HCT116 (cell line): ENCODE measurements around the gene LRRC74A. TPM values are rescaled to one million over a fixed set of nuclear protein-coding genes. Genes with fewer than 3 reads are reported as not detected.

ENCODE experiments used
- ATAC-seq: fragments of 200-7000 bp; cut with Tn5 transposase; 2 replicates; pipeline ENCODE4 v1.9.1; 2020; ENCODE audit warnings: mild to moderate bottlenecking, moderate library complexity
- BruUV-seq: library from RNA; stranded (reverse); fragments of 400-500 nt; replicated peaks from 2 replicates; lab custom pipeline; 2021; lab: Mats Ljungman, UMichigan
- CTCF ChIA-PET: fragments of 300-600 bp; sonication (Branson Sonifier 250); formaldehyde crosslinking; loops from one replicate; lab custom pipeline; 2021; ENCODE audit warnings: antibody characterized with exemption; lab: Charles Lee
- POLR2A ChIA-PET: fragments of 300-600, 350-600 bp; sonication (Branson Sonifier 250); formaldehyde crosslinking; loops from one replicate; lab custom pipeline; 2021; ENCODE audit warnings: antibody characterized with exemption; lab: Charles Lee
- RAD21 ChIA-PET, 2 experiments: fragments of 300-600 bp; sonication (Branson Sonifier 250); formaldehyde crosslinking; loops; one replicate each; lab custom pipeline; 2023; ENCODE audit warnings: low total read pairs in 2 of 2; ENCODE audit not compliant: uncharacterized antibody in 2 of 2, unreplicated experiment in 2 of 2, low non-redundant PET in 1 of 2; lab: Charles Lee
- DNase-seq: peaks from one replicate; pipeline ENCODE4 v3.0.0-alpha.2; 2010; ENCODE audit warnings: low read depth, low spot score
- H2AFZ ChIP-seq: fragments of 200-600 bp; shearing (Covaris generic), sonication (generic); 2 replicates; pipeline ENCODE4 v1.6.1; 2017; ENCODE audit warnings: low read depth, mixed run types, mixed read lengths, antibody characterized with exemption, low read length; ENCODE audit not compliant: poor library complexity, severe bottlenecking
- H3K27ac ChIP-seq: 2 replicates; pipeline ENCODE4 v1.5.1; 2012; ENCODE audit warnings: low read depth, low read length
- H3K27me3 ChIP-seq: fragments of 200-600 bp; sonication (generic); 2 replicates; pipeline ENCODE4 v1.6.1; 2016; ENCODE audit warnings: mixed run types, low read length, mixed read lengths; ENCODE audit not compliant: insufficient read depth
- H3K36me3 ChIP-seq, 2 experiments: fragments of 200-500 bp in 1 of 2; fragments of 200-600 bp in 1 of 2; sonication (Bioruptor generic) in 1 of 2; sonication (generic) in 1 of 2; 2 replicates each; pipeline versions ENCODE4 v1.5.1 to v1.6.1; 2014 to 2016; ENCODE audit warnings: low read length in 2 of 2, inconsistent platforms in 1 of 2, mixed read lengths in 1 of 2, mixed run types in 1 of 2; ENCODE audit not compliant: insufficient read depth in 2 of 2, control insufficient read depth in 1 of 2
- H3K4me1 ChIP-seq, 2 experiments: fragments of 200-600 bp in 1 of 2; sonication (generic) in 1 of 2; 2 replicates each; pipeline versions ENCODE4 v1.5.1 to v1.6.1; 2012 to 2017; ENCODE audit warnings: low read length in 2 of 2, inconsistent platforms in 1 of 2, mild to moderate bottlenecking in 1 of 2, mixed read lengths in 1 of 2, mixed run types in 1 of 2, moderate library complexity in 1 of 2; ENCODE audit not compliant: insufficient read depth in 2 of 2, control insufficient read depth in 1 of 2
- H3K4me2 ChIP-seq: fragments of 200-600 bp; sonication (generic); 2 replicates; pipeline ENCODE4 v1.6.1; 2017; ENCODE audit warnings: mixed run types, low read length, mixed read lengths
- H3K4me3 ChIP-seq, 2 experiments: fragments of 200-600 bp in 1 of 2; sonication (generic) in 1 of 2; replicated peaks in 1 of 2; 2 replicates each; pipeline ENCODE4 v1.5.1; 2011 to 2016; ENCODE audit warnings: low read length in 2 of 2, control low read depth in 1 of 2, low read depth in 1 of 2, mild to moderate bottlenecking in 1 of 2, mixed read lengths in 1 of 2, mixed run types in 1 of 2
- H3K79me2 ChIP-seq: fragments of 200-600 bp; sonication (generic); 2 replicates; pipeline ENCODE4 v1.6.1; 2017; ENCODE audit warnings: mild to moderate bottlenecking, mixed run types, low read length, moderate library complexity, mixed read lengths; ENCODE audit not compliant: insufficient read depth
- H3K9ac ChIP-seq: fragments of 200-600 bp; sonication (generic); 2 replicates; pipeline ENCODE4 v1.6.1; 2016; ENCODE audit warnings: low read length, mixed read lengths
- H3K9me2 ChIP-seq: fragments of 200-600 bp; sonication (generic), shearing (Covaris generic); 2 replicates; pipeline ENCODE4 v1.6.1; 2017; ENCODE audit warnings: mixed run types, mild to moderate bottlenecking, moderate library complexity; ENCODE audit not compliant: insufficient read depth
- H3K9me3 ChIP-seq, 2 experiments: fragments of 200-500 bp in 1 of 2; fragments of 200-600 bp in 1 of 2; sonication (Bioruptor generic) in 1 of 2; sonication (generic) in 1 of 2; 2 replicates each; pipeline ENCODE4 v1.6.1; 2014 to 2017; ENCODE audit warnings: low read length in 2 of 2, mixed read lengths in 2 of 2, inconsistent platforms in 1 of 2, low read depth in 1 of 2, mild to moderate bottlenecking in 1 of 2, mixed run types in 1 of 2, moderate library complexity in 1 of 2; ENCODE audit not compliant: control insufficient read depth in 1 of 2, insufficient read depth in 1 of 2
- H4K20me1 ChIP-seq: fragments of 200-600 bp; sonication (generic), shearing (Covaris generic); 2 replicates; pipeline ENCODE4 v1.6.1; 2017; ENCODE audit warnings: mixed run types, mild to moderate bottlenecking, moderate library complexity; ENCODE audit not compliant: insufficient read depth
- CEBPB ChIP-seq: IDR thresholded peaks from 2 replicates; pipeline ENCODE4 v1.6.1; 2012; ENCODE audit warnings: low read depth
- EGR1 ChIP-seq: IDR thresholded peaks from 2 replicates; pipeline ENCODE4 v1.6.1; 2012; ENCODE audit warnings: low read depth
- EZH2 ChIP-seq: fragments of 200-600 bp; sonication (generic); IDR thresholded peaks from 2 replicates; pipeline ENCODE4 v1.6.1; 2017; ENCODE audit warnings: antibody characterized with exemption, mixed run types
- JUND ChIP-seq: IDR thresholded peaks from 2 replicates; pipeline ENCODE4 v1.6.1; 2012
- POLR2A ChIP-seq: IDR thresholded peaks from 2 replicates; pipeline ENCODE4 v1.7.0; 2011; ENCODE audit warnings: borderline replicate concordance; ENCODE audit not compliant: insufficient read depth, insufficient read length; ENCODE audit errors: extremely low read depth
- SIN3A ChIP-seq: IDR thresholded peaks from 2 replicates; pipeline ENCODE4 v1.6.1; 2012; ENCODE audit warnings: low read depth
- SP1 ChIP-seq: IDR thresholded peaks from 2 replicates; pipeline ENCODE4 v1.6.1; 2012; ENCODE audit warnings: low read depth
- TCF7L2 ChIP-seq: IDR thresholded peaks from 2 replicates; pipeline ENCODE4 v1.7.0; 2011; ENCODE audit warnings: borderline replicate concordance, inconsistent platforms; ENCODE audit not compliant: insufficient read depth, insufficient read length; ENCODE audit errors: extremely low read depth
- YY1 ChIP-seq: IDR thresholded peaks from 2 replicates; pipeline ENCODE4 v1.6.1; 2011; ENCODE audit warnings: low read length, low read depth, moderate library complexity, mild to moderate bottlenecking; ENCODE audit not compliant: insufficient replicate concordance; ENCODE audit errors: extremely low read depth
- intact Hi-C: fragments of 100-400 bp; cut with micrococcal nuclease; formaldehyde crosslinking; loops from 2 replicates; pipeline ENCODE4 v1.10.0; 2022
- total RNA-seq: library from RNA; stranded (reverse); gene quantifications from one replicate; pipeline ENCODE4 v1.2.1, GENCODE V29; 2021; ENCODE audit not compliant: unreplicated experiment
- TF ChIP-seq, protein P1 (sequence below): IDR thresholded peaks from 2 replicates; pipeline ENCODE4 v1.6.1; 2012
- TF ChIP-seq, protein P2 (sequence below): IDR thresholded peaks from 2 replicates; pipeline ENCODE4 v1.6.1; 2011; ENCODE audit warnings: mild to moderate bottlenecking, low read length, moderate library complexity; ENCODE audit not compliant: insufficient replicate concordance; ENCODE audit errors: extremely low read depth
- TF ChIP-seq, protein P3 (sequence below): IDR thresholded peaks from 2 replicates; pipeline ENCODE4 v1.6.1; 2012

LRRC74A gene
- total RNA-seq, 1 experiment from 2014 or later: not detected

DNA sequence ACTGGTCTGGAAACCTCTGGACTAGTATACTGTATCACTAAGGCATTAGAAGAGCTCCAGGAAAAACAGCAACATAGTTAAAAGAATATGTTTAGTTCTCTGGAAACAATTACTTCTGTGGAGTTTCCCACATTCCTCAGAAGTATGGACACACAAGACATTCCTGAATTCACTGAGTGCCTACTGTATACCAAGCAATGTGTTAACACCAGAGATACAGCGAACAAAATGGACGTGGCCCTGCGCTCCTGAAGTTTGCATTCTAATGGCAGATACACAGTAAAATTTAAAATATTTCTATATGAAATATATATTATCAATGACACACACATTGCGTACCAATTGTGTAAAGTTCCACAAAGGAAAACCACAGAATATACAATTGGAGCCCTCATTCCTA, 14.6 kb upstream of the LRRC74A start:
- Histone ChIP-seq H3K36me3 (peaks cover 11 to 17% of the 10 kb centered on the region in 2 experiments; a peak in 2 of 4 replicates), H2AFZ (no peak overlapping the region), H3K9me3 (no peaks in the 10 kb centered on the region), H3K4me2 (peak overlapping the region; percentile 93)
- ChIA-PET POLR2A (interaction anchor here (1.4 kb wide), 1 partner anchor 26 kb away, joined by 5 read pairs; no protein-coding TSS in a partner anchor), RAD21 (no interaction called here)
- BruUV-seq: no TSS peak
- TF ChIP-seq, protein P1, sequence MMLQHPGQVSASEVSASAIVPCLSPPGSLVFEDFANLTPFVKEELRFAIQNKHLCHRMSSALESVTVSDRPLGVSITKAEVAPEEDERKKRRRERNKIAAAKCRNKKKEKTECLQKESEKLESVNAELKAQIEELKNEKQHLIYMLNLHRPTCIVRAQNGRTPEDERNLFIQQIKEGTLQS: no peak
- TF ChIP-seq JUND (no peak), SIN3A (no peak), SP1 (no peak), YY1 (no peak), TCF7L2 (no peak), EZH2 (no peak), CEBPB (no peak), POLR2A (no peak), EGR1 (no peak)
- TF ChIP-seq, protein P2, sequence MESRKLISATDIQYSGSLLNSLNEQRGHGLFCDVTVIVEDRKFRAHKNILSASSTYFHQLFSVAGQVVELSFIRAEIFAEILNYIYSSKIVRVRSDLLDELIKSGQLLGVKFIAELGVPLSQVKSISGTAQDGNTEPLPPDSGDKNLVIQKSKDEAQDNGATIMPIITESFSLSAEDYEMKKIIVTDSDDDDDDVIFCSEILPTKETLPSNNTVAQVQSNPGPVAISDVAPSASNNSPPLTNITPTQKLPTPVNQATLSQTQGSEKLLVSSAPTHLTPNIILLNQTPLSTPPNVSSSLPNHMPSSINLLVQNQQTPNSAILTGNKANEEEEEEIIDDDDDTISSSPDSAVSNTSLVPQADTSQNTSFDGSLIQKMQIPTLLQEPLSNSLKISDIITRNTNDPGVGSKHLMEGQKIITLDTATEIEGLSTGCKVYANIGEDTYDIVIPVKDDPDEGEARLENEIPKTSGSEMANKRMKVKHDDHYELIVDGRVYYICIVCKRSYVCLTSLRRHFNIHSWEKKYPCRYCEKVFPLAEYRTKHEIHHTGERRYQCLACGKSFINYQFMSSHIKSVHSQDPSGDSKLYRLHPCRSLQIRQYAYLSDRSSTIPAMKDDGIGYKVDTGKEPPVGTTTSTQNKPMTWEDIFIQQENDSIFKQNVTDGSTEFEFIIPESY: no peak
- TF ChIP-seq, protein P3, sequence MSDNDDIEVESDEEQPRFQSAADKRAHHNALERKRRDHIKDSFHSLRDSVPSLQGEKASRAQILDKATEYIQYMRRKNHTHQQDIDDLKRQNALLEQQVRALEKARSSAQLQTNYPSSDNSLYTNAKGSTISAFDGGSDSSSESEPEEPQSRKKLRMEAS: no peak
- TF ChIP-seq, all 23 proteins: peak for 0
- intact Hi-C loops: no loop called here
- H3K79me2 ChIP-seq: peaks cover 21% of the 10 kb centered on the region
- H3K9me2 ChIP-seq: no peaks in the 10 kb centered on the region
- no peaks in the 10 kb centered on the region for H4K20me1 ChIP-seq
- ATAC-seq (no peak), DNase-seq (no peak)
- H3K4me1 ChIP-seq: peaks cover 9 to 20% of the 10 kb centered on the region in 2 experiments
- H3K9ac ChIP-seq: peak overlapping the region; percentile 88
- peak overlapping the region; percentile 75; the same call in 1 of the 2 replicates for H3K27ac ChIP-seq
- H3K27me3 ChIP-seq: no peaks in the 10 kb centered on the region
- H3K4me3 ChIP-seq: peak overlapping the region; percentile 74 to 82
- CTCF ChIA-PET: interaction anchor here (1.2 to 1.7 kb wide), 2 partner anchors 27 to 101 kb away, joined by 7 to 12 read pairs; no protein-coding TSS in a partner anchor
